Measurements from ENCODE around the gene TAF11L11.
"Not testable (repeated sequence)": the region's sequence is repeated elsewhere in the genome, so short reads cannot be mapped to it uniquely, and the experiment has no call there.

TAF11L11 gene

DNA sequence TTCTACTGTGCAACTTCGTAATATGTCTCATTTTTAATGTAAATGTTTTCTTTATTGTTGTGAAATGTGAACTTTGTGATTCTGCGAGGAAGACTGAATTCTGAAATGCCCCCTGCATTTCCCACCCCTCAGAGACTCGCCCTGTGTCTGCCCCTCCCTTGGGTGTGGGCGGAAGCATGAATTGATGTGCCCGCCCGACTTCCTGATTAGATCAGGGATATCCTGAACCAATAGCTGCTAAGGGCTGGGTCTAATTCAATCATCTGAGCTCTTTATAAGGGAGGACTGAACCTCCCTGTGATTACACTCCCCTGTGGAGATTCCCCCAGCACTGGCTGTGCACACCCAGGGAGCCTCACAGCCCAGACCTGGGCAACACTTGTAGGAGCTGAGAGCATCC, at the start of gene TAF11L11:
TSS of gene TAF11L11 (plus strand) at position 304 of the 400 bp plus-strand sequence.
- not testable (repeated sequence) for TF ChIP-seq GATA3, GATA2 (IDR thresholded peaks at IDR 0.05; ENCODE audit: low read depth, low read length)

GRCh38 chr5:17585658-17586057, 18.3 kb upstream of the TAF11L11 start, which contains the start of gene TAF11L7:
Gene TAF11L7 (minus strand): TSS chr5:17585758.
- not testable (repeated sequence) for TF ChIP-seq GATA2, GATA3 (IDR thresholded peaks at IDR 0.05; ENCODE audit: low read depth, low read length)

DNA sequence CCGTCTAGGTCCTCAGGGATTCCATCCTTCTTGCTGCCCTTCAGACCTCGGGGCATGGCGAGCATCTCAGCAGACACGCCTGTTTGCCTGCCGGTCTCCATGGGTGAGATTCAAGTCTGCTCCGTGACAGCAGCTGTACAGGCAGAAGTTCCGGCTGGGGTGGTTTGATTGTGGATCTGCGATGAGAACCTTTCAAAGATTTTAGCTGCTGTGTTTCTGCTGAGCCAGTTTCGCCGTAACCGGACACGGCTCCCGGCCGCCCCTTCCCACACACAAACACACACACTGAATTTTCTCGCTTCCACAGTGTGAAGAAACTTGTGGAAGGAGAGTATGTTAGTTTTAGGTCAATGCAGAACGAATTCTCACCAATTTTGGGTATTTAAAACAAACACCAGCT, 13.1 kb upstream of the TAF11L11 start, which contains the start of gene TAF11L8:
TSS of gene TAF11L8 (minus strand) at position 101 of the 400 bp plus-strand sequence.
- not testable (repeated sequence) for TF ChIP-seq GATA3, GATA2 (IDR thresholded peaks at IDR 0.05; ENCODE audit: low read depth, low read length)

GRCh38 chr5:17594255-17594654, 9.7 kb upstream of the TAF11L11 start, which contains the start of gene TAF11L9:
Gene TAF11L9 (minus strand): TSS chr5:17594394.
- not testable (repeated sequence) for TF ChIP-seq GATA3, GATA2 (IDR thresholded peaks at IDR 0.05; ENCODE audit: low read depth, low read length)

DNA sequence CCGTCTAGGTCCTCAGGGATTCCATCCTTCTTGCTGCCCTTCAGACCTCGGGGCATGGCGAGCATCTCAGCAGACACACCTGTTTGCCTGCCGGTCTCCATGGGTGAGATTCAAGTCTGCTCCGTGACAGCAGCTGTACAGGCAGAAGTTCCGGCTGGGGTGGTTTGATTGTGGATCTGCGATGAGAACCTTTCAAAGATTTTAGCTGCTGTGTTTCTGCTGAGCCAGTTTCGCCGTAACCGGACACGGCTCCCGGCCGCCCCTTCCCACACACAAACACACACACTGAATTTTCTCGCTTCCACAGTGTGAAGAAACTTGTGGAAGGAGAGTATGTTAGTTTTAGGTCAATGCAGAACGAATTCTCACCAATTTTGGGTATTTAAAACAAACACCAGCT, 6.3 kb upstream of the TAF11L11 start, which contains the start of gene TAF11L10:
TSS of gene TAF11L10 (minus strand) at position 101 of the 400 bp plus-strand sequence.
- TF ChIP-seq GATA2, GATA3 (IDR thresholded peaks at IDR 0.05; ENCODE audit: low read depth, low read length): not testable (repeated sequence)

DNA sequence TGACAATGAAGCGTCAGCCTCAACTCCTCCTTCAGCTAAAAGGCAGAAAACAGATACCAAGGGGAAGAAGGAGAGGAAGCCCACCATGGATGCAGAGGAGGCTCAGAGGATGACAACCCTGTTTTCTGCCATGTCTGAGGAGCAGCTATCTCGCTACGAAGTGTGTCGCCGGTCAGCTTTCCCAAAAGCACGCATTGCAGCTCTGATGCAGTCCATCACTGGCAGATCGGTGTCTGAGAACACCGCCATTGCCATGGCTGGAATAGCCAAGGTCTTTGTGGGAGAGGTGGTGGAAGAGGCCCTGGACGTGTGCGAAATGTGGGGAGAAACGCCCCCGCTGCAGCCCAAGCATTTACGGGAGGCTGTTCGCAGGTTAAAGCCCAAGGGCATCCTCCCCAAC, 968 bp downstream of the TAF11L11 start:
- TF ChIP-seq GATA3 (IDR thresholded peaks at IDR 0.05; ENCODE audit: low read depth, low read length), result no peak
- no peak for TF ChIP-seq GATA2 (IDR thresholded peaks at IDR 0.05; ENCODE audit: low read depth, low read length)

GRCh38 chr5:17610092-17610491, 6.1 kb downstream of the TAF11L11 start, which contains the start of gene TAF11L12:
Gene TAF11L12 (plus strand): TSS chr5:17610392.
- not testable (repeated sequence) for TF ChIP-seq GATA3, GATA2 (IDR thresholded peaks at IDR 0.05; ENCODE audit: low read depth, low read length)

- TF ChIP-seq GATA2 (IDR thresholded peaks at IDR 0.05; ENCODE audit: low read depth, low read length), result no peak
These were observed 11.1 kb downstream of the TAF11L11 start for GRCh38 chr5:17614872-17615605.

GRCh38 chr5:17619354-17619753, 15.4 kb downstream of the TAF11L11 start:
- TF ChIP-seq GATA3 (IDR thresholded peaks at IDR 0.05; ENCODE audit: low read depth, low read length) (no peak), GATA2 (IDR thresholded peaks at IDR 0.05; ENCODE audit: low read depth, low read length) (no peak)

DNA sequence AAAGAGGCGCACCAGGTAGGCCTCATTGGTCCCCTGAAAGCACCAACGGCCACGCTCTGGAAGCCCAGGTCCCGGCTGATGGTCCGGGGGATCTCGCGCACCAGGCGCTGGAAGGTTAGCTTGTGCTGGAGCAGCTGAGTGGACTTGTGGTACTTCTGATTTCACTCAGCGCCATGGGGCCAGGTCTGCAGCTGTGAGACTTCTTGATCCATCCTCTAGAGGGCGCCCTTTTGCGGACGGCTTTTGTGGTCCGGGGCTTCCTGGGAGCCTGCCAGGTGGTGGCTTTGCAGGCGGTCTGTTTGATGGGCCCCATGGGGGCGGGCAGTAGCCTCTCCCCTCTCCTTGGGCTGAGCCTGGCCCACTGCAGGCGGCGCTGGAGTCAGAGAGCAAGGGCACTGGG, 16.6 kb downstream of the TAF11L11 start:
- TF ChIP-seq GATA2 (IDR thresholded peaks at IDR 0.05; ENCODE audit: low read depth, low read length), result no peak
- no peak for TF ChIP-seq GATA3 (IDR thresholded peaks at IDR 0.05; ENCODE audit: low read depth, low read length)

GRCh38 chr5:17625686-17626085, 21.7 kb downstream of the TAF11L11 start:
- no peak for TF ChIP-seq GATA3 (IDR thresholded peaks at IDR 0.05; ENCODE audit: low read depth, low read length)
- no peak for TF ChIP-seq GATA2 (IDR thresholded peaks at IDR 0.05; ENCODE audit: low read depth, low read length)

- TF ChIP-seq GATA2, GATA3 (IDR thresholded peaks at IDR 0.05; ENCODE audit: low read depth, low read length): not testable (repeated sequence)
These were observed 27.8 kb downstream of the TAF11L11 start, which contains the start of gene TAF11L13 for GRCh38 chr5:17631788-17632187. Gene TAF11L13 (plus strand): TSS chr5:17632088.

- no peak for TF ChIP-seq GATA2 (IDR thresholded peaks at IDR 0.05; ENCODE audit: low read depth, low read length)
- TF ChIP-seq GATA3 (IDR thresholded peaks at IDR 0.05; ENCODE audit: low read depth, low read length), result no peak
These were observed 30.2 kb downstream of the TAF11L11 start, which contains the start of gene TAF11L14 for GRCh38 chr5:17634160-17634559. Gene TAF11L14 (plus strand): TSS chr5:17634460.

All from SH-SY5Y (cell line).